SK-MEL-5 (cell line): Measurements from ENCODE around the gene TRIM74. TPM values are rescaled to one million over a fixed set of nuclear protein-coding genes. Genes with fewer than 3 reads are reported as not detected.
"Not testable (repeated sequence)": the region's sequence is repeated elsewhere in the genome, so short reads cannot be mapped to it uniquely, and the experiment has no call there.

Experiments
- DNase-seq: peaks from one replicate; pipeline ENCODE4 v3.0.0-alpha.2; 2016; ENCODE audit warnings: low read depth, low spot score
- in situ Hi-C: cut with HindIII; loops from 2 replicates; pipeline ENCODE4 v1.10.0; 2016; ENCODE audit warnings: low sequenced_read_pairs, high pct_unique_total_duplicates, low pct_unique_long_range_greater_than_20kb
- total RNA-seq: library from RNA; depleted of rRNA; stranded (reverse); fragments of >200 nt; shearing (Covaris generic); gene quantifications from 2 replicates; pipeline ENCODE4 v1.2.3, GENCODE V29; 2014

Gene TRIM74
- total RNA-seq, 1 experiment from 2014 or later = not detected

DNA sequence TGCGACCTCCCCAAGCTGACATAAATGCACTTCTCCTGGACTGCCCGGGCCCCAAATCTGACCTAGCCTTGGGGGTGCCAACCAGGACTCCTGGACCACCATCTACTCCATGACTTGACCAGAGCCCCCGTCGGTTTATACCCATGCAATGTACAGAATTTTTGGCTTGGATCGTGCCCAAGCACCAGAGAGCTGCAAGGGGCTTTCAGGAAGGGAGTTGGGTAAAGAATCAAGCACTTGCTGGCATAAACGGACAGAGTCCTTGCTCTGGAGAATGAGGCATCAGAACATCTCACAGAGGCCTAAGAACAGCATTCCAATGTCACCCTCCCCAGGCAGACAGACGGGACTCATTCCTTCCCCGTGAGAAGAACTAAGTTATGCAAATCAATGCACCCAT is 6.2 kb downstream of the TRIM74 start:
- DNase-seq, in situ Hi-C loops: not testable (repeated sequence)

DNA sequence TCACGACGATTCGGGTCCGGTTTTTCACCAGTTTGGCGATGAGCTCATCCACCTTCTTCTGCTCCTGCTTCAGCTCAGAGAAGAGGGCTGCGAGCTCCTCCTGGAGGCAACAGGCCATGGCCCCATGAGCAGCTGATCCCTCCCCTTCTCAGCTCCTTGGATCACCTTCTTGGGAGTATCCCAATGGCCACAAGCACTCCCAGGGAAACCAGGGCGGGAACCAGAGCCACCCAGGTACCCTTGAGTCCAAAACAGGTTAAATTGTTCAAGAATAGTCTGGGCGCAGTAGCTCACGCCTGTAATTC is 8.0 kb downstream of the TRIM74 start:
- DNase-seq, in situ Hi-C loops: not testable (repeated sequence)

DNA sequence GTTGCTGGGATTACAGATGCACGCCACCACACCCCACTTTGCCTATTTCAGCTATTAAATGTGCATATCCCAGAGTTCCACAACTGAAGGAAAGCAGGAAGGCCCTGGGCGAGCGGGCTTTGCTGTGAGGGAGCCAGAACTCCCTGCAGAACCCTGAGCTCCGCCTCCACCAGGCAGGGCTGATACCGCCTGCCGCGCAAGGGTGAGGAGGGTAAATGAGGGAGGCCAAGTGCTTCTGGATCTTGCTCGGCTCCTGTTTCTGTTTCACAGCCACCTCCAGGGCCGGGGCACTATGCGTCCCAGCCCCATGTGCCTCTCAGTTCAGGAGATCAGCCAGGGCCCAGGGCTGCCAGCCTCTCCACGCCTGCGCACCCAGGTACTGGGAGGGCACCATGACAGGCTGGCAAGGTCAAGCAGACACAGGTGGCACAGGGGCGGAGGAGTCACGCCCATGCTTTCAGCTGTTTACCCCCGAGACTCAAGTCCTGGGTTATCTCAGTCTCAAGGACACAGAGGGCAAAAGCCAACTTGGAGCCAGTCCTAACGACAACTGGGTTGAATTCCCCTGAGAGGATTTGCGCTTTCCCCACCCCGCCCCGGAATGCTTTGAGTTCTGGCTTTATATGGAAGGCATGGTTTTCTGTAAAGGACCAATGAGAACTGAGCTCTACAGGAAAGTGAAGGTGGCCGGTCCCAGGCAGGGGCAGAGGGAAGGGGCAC is 8.5 kb downstream of the TRIM74 start:
- DNase-seq, in situ Hi-C loops: not testable (repeated sequence)

DNA sequence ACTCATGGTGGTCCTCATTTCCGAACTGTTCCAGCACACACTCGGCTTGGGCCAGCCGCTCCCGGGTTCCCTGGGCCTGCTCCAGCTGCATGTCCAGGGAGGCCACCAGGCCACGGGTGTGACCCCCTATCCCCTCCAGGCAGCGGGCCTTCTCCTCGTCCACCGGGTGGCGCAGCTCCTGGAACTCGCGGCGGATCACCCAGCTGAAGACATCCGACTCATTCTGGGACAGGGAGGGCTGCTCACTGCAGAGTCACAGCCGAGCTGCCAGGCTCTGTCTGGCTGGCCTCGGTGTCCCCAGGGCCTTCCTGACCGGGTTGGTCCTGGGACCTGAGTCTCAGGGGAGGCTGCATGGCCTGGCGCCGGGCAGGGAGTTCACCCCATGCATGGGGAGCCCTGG is 9.2 kb downstream of the TRIM74 start:
- in situ Hi-C loops, DNase-seq: not testable (repeated sequence)

DNA sequence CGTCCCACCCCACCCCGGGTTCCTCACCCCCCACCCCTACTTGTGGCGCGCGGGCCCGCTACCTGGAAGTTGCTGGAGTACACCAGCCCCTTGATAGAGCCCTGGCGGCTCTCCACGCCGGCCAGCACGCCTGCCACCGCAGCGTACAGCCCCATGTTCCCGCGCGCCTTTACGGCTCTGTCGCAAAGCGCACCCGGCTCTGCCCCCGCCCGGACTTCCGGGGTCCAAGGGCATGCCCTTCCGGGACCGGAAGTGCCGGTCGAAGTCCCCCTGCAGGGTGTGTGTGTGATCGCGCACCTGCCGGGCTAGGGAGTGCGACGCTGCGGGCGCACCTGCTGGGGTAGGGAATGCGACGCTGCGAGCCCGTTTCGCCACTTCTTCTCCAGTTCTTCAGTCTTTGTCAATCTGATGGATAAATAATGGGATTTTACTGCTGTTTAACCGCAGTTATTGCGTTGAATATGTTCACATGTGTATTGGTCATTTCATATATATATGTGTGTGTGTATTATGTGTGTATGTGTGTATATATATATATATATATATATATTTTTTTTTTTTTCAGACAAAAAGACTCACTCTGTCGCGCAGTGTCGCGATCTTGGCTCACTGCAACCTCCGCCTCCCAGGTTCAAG is 14.6 kb downstream of the TRIM74 start:
- in situ Hi-C loops, DNase-seq: not testable (repeated sequence)

DNA sequence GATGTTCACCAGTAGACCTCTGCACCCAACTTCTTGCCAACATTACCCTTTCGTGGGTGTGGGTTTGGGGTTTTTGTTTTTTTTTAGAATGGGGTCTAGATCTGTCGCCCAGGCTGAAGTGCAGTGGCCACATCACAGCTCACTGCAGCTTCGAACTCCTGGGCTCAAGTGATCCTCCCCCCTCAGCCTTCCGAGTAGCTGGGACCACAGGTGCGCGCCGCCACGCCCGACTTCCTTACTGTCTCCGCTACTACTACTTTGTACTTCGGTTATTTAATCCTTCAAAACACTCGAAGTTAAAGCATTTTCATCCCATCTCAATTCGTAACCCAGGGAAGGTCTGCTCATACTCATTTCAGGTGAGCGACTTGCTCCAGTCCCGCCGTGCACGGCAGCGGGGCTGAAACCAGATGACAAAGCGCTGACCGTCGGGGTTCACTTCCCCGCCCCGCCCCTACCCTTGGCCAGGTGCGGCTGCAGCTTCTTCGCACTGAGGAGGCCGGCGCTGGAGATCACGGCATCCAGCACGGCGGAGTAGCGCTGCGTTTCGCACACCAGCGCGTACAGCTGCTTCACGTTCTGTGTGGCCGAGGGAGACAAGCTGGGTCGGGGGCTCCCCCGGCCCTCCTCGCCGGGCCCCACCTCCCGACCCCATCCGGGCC is 15.2 kb downstream of the TRIM74 start:
- in situ Hi-C loops, DNase-seq: not testable (repeated sequence)

DNA sequence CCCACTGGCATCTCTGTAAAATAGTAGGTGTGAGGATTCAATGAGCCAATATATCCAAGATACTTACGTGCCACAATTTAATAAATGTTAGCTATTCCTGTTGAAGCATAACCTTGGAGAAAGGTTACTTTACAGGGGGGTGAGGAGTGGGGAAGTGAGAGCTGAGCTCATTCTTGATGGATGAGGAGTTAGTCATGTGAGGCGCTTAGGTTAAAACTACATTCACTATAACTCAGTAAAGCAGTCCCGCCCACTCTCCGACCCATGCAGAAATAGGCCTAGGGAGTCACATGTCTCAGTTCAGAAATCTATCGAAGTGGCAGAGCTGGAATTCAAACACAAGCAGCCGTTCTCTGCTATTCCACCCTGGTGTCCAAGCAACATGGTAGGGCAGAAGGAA is 18.8 kb downstream of the TRIM74 start:
- in situ Hi-C loops, DNase-seq: not testable (repeated sequence)

DNA sequence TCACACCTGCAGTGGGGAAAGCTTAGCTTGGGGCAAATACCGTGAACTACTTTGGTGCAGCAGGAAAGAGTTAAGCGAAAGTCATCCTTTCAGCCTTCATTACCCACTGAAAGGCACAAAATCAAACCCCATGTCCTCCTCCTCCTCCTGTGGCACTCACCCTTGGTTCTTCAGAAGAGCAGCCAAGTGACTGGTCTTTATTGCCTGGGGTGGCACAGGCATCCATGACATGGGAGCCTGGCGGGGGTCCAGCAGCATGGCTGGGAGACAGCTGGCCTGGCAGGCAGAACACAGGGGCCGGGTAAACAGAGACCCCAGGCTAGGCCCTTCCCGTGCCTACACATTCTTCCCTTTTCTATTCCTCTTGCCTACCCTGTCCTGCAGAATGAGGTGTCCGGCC is 19.6 kb downstream of the TRIM74 start:
- in situ Hi-C loops, DNase-seq: not testable (repeated sequence)

DNA sequence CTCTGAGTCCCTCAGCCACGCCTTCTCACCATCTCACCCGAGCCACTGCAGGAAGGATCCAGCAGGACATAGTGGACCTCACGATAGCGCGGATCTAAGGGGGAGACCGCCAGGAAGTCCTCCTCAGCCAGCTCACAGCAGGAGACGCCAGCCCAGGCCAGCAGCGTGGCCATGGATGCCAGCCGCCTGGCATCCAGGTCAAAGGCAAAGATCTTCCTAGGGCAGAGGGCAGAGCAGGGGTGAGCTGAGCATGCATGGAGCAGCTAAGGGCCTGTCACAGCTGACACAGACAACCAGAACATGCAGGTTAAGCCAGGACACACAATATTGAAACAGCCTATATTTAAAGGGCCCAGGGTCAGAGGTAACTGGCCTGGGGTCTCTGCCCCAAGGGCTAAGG is 20.0 kb downstream of the TRIM74 start:
- DNase-seq, in situ Hi-C loops: not testable (repeated sequence)

DNA sequence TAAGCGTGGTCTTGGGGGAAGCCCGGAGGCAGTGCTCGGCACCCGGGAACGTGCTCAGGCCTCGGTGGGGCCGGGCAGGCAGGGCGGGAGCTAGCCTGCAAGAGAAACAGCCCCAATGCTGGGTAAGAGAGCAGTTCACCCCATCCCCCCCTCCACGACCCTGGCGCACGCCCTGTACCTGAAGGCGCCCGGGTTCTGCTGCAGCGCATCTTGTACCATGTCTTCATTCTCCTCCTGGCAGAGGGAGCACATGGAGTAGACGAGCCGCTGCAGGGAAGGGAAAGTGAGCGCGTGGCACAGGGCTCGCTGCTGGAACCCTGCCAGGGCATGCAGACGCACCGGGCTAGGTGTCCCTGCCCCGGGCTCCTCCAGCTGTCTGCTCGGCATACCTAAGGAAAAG is 20.6 kb downstream of the TRIM74 start:
- DNase-seq, in situ Hi-C loops: not testable (repeated sequence)

DNA sequence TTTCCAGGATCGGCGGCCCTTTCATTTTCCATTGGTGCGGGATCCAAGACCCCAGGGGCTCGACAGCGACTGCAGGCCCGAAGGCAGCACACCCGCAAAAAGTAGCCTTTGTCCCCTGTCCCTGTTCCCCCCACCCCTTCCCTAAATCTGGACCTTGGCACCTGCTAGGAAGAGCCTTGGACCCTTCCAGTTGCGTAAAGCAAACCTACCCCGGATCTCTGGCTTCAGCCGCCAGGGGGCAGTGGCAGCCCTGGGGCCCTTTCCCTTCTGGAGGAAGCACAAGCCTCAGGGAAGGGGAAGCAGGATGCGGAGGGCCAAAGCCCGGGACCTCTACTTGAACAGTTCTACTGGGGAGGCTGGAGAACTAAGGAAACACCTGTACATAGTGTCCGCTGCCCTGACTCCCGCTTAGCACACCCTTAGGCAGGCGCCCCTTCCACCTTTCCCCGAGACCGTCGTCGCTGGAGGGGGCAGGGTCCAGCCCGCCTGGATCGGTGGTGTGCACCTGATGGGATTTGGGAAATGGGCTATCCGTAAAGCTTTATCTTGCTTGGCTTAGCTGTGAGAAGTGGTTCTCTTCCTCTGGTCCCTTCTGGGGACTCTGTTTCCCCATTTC is 23.0 kb downstream of the TRIM74 start:
- DNase-seq = peak; percentile 35
- in situ Hi-C loops = not testable (repeated sequence)

DNA sequence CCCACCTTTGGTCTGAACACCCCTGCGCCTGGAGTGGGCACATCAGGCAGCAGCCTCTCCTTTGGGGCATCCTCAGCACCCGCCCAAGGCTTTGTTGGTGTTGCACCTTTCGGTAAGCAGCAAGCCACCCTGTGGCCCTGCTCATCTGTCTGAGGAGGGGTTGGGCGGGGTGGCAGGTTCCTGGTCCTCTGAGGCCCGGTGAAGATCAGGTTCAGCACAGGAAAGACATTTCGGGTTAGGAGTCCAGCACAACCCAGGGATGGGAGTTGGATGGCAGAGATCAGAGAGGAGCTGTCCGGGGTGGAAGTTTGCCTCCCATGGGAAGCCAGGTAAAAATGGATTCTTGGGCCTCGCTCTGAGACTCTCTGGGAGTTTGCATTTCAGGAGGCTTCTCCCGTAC is 23.7 kb downstream of the TRIM74 start:
- in situ Hi-C loops = not testable (repeated sequence)

DNA sequence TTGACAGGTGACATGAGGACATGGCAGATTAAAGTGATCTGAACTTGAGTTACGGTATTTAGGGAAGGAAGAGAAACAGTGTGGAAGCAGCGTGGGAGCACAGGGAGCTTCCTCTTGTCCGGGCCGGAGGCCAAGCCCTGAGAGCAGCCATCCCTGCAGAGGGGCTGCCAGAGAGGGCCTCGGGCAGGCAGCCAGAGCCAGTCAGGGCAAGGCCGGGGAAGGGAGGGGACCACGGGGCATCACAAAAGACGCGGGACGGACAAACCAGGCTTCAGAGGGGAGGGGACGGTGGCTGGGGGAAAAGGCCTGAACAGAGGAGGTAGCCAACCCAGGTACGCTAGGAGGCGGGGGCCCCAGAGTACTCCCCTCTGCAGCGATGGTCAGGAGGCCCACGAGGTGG is 24.3 kb downstream of the TRIM74 start:
- in situ Hi-C loops, DNase-seq: not testable (repeated sequence)

More for the DNA sequence above, 23.7 kb downstream of the TRIM74 start:
- DNase-seq = not testable (repeated sequence)

DNA sequence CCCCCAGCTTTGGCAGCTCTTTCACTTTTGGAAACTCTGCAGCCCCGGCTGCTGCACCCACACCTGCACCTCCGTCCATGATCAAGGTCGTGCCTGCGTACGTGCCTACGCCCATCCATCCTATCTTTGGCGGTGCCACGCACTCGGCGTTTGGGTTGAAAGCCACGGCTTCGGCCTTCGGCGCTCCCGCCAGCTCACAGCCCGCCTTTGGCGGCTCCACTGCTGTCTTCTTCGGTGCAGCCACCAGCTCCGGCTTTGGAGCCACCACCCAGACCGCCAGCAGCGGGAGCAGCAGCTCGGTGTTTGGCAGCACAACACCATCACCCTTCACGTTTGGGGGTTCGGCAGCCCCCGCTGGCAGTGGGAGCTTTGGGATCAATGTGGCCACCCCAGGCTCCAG is 26.3 kb downstream of the TRIM74 start:
- DNase-seq, in situ Hi-C loops: not testable (repeated sequence)

DNA sequence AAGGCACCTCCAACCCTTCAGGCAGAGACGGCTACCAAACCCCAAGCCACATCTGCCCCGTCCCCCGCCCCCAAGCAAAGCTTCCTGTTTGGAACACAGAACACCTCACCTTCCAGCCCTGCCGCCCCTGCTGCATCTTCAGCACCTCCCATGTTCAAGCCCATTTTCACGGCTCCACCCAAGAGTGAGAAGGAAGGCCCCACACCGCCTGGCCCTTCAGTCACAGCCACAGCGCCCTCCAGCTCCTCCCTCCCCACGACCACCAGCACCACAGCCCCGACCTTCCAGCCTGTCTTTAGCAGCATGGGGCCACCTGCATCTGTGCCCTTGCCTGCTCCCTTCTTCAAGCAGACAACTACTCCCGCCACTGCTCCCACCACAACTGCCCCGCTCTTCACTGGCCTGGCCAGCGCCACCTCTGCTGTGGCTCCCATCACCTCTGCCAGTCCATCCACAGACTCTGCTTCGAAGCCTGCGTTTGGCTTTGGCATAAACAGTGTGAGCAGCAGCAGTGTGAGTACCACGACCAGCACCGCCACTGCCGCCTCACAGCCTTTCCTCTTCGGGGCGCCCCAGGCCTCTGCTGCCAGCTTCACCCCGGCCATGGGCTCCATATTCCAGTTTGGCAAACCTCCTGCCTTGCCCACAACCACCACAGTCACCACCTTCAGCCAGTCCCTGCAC is 27.1 kb downstream of the TRIM74 start:
- DNase-seq, in situ Hi-C loops: not testable (repeated sequence)

DNA sequence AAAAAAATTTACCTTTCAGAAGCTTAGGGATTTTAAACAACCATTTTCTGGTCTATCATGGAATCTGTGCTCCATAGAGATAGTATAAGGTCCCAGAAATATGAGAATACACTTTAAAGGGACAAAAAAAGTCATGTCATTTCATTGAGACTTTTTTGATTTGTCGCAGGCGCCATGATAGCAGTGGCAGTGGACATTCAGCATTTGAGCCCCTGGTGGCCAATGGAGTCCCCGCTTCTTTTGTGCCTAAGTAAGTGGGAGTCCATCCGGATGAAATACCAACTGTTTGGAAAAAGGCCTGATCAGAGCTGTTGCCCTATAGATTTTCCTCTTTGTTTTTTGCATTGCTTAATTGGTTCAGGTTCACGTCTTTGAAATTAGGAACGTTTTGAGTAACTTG is 41.0 kb downstream of the TRIM74 start:
- in situ Hi-C loops = not testable (repeated sequence)

DNA sequence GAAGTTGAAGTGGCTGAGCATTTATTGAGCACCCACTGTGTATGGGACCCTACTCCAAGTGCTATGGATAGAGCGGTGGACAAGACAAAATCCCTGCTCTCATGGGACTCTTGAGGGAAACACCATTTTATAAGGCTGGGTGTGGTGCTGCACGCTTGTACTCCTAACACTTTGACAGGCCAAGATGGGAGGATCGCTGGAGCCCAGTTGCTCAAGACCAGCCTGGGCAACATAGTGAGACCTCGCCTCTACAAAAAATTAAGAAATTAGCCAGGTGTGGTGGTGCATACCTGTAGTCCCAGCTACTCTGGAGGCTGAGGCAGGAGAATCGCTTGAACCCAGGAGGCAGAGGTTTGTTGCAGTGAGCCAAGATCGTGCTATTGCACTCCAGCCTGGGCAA is 41.5 kb downstream of the TRIM74 start:
- DNase-seq, in situ Hi-C loops: not testable (repeated sequence)

More for the DNA sequence above, 41.0 kb downstream of the TRIM74 start:
- not testable (repeated sequence) for DNase-seq
